ENCODE data around the gene ZNF57.

ZNF57 gene

GRCh38 chr19:2967972-2968371 is 67.2 kb downstream of the ZNF57 start:
- Histone ChIP-seq H3K4me3 (ENCODE audit: low read depth, low read length) (no peak overlapping the region), H3K27ac (ENCODE audit: extremely low read depth, low read depth, low read length) (no peak overlapping the region), H3K9me3 (ENCODE audit: control insufficient read depth, insufficient read depth, low read depth, low read length) (no peaks in the 10 kb centered on the region), H3K36me3 (ENCODE audit: control insufficient read depth in 2 of 2, insufficient read depth in 1 of 2, low read length in 2 of 2) (no peaks in the 10 kb centered on the region), H3K4me1 (ENCODE audit: control insufficient read depth, insufficient read depth, low read length) (peaks cover 9% of the 10 kb centered on the region)
- ChIA-PET POLR2A (interaction anchor here (1.1 to 1.5 kb wide), 2 partner anchors 9 to 17 kb away, joined by 3 to 5 read pairs; no protein-coding TSS in a partner anchor), CTCF (interaction anchor here (0.5 to 3.1 kb wide), 8 partner anchors 9 to 1611 kb away, joined by 3 to 12 read pairs (median 4); partner anchors contain the start of gene TLE6)
- TF ChIP-seq BCL11A (tag by site-specific recombination; IDR thresholded peaks at IDR 0.05; ENCODE audit: low read depth) (no peak), ZBTB6 (tag by site-specific recombination; IDR thresholded peaks at IDR 0.05) (no peak), ZBTB17 (tag by site-specific recombination; IDR thresholded peaks at IDR 0.05) (no peak), ATF2 (tag by site-specific recombination; IDR thresholded peaks at IDR 0.05; ENCODE audit: low read depth) (0 out of 2 replicates have a peak, but pooled peaks have one; percentile 26), ZBTB11 (tag by site-specific recombination; conservative IDR thresholded peaks at IDR 0.05; ENCODE audit: low read depth) (no peak), ZBTB20 (tag by site-specific recombination; IDR thresholded peaks at IDR 0.05) (no peak)
